Fibroblast of the aortic adventitia (primary cell): Measurements from ENCODE around the gene LGI1. TPM values are rescaled to one million over a fixed set of nuclear protein-coding genes. Genes with fewer than 3 reads are reported as not detected.

Experiments used
- DNase-seq: peaks from one replicate; pipeline ENCODE4 v3.0.0-alpha.2; 2010; ENCODE audit warnings: low read depth
- H3K4me3 ChIP-seq: 2 replicates; pipeline ENCODE4 v1.5.1; 2011; ENCODE audit warnings: low read depth, mild to moderate bottlenecking, control low read depth, low read length, moderate library complexity
- CTCF ChIP-seq: IDR thresholded peaks from 2 replicates; pipeline ENCODE4 v1.5.1; 2011; ENCODE audit warnings: mild to moderate bottlenecking, low read length, control low read depth, inconsistent platforms; ENCODE audit not compliant: insufficient read depth
- total RNA-seq: library from RNA; depleted of rRNA; stranded (reverse); fragments of >200 nt; gene quantifications from 2 replicates; pipeline ENCODE4 v1.2.3, GENCODE V29; 2012; ENCODE audit warnings: low replicate concordance

LGI1 gene
- total RNA-seq, 1 donor: 0.18 TPM

GRCh38 chr10:93788413-93789208 is 30.9 kb downstream of the LGI1 start:
- no peak for TF ChIP-seq CTCF
- no peak for DNase-seq

GRCh38 chr10:93790439-93790838 is 32.7 kb downstream of the LGI1 start:
- no peak for TF ChIP-seq CTCF
- H3K4me3 ChIP-seq: no peak overlapping the region

More at GRCh38 chr10:93788413-93789208, 30.9 kb downstream of the LGI1 start:
- H3K4me3 ChIP-seq: no peak overlapping the region

GRCh38 chr10:93796167-93796566 is 38.4 kb downstream of the LGI1 start:
- DNase-seq: no peak
- no peak overlapping the region for H3K4me3 ChIP-seq
- no peak for TF ChIP-seq CTCF

More at GRCh38 chr10:93790439-93790838, 32.7 kb downstream of the LGI1 start:
- no peak for DNase-seq

- TF ChIP-seq CTCF: no peak
- no peak overlapping the region for H3K4me3 ChIP-seq
These were observed 40.1 kb downstream of the LGI1 start for GRCh38 chr10:93797825-93798224.

GRCh38 chr10:93799155-93799708 is 41.5 kb downstream of the LGI1 start:
- H3K4me3 ChIP-seq: no peak overlapping the region
- DNase-seq: no peak
- TF ChIP-seq CTCF: no peak

More at GRCh38 chr10:93797825-93798224, 40.1 kb downstream of the LGI1 start:
- no peak for DNase-seq

- no peak overlapping the region for H3K4me3 ChIP-seq
- TF ChIP-seq CTCF: no peak
- DNase-seq: no peak
These were observed 46.5 kb downstream of the LGI1 start for GRCh38 chr10:93804200-93804599.

GRCh38 chr10:93806903-93807302 is 49.2 kb downstream of the LGI1 start:
- DNase-seq: peak; percentile 90
- no peak for TF ChIP-seq CTCF
- H3K4me3 ChIP-seq: no peak overlapping the region
